Tongue (tissue), 2 donors: ENCODE data around the gene SRC. TPM values are rescaled to one million over a fixed set of nuclear protein-coding genes. Genes with fewer than 3 reads are reported as not detected.

Experiments
- DNase-seq: peaks from one replicate; pipeline ENCODE4 v3.0.0-alpha.2; 2015
- total RNA-seq: library from RNA; depleted of rRNA; stranded (reverse); fragments of >200 nt; gene quantifications from one replicate; pipeline ENCODE4 v1.2.3, GENCODE V29; 2014

The SRC gene
- total RNA-seq, 1 donor from 2014 or later, result 54.3 TPM

- no peak for DNase-seq
These were observed 84.1 kb downstream of the SRC start for GRCh38 chr20:37430044-37430443.

- no peak for DNase-seq
These were observed 85.0 kb downstream of the SRC start for GRCh38 chr20:37430778-37431460.

DNA sequence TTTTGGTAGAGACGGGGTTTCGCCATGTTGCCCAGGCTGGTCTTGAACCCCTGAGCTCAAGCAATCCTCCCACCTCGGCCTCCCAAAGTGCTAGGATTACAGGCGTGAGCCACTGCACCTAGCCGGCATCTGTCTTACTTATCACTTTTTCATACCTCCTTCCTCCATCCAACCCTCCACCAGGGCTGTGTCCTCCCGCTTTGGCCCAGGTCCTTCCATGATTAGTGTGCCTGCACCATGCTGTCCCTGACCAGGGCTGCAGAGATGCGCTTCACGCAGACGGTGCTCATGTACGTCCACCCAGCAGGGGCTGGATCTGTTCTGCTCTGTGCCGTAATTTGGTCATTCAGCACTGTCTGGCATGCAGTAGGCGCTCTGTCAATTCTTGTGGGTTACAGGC is 85.8 kb downstream of the SRC start:
- no peak for DNase-seq

GRCh38 chr20:37432606-37433005 is 86.7 kb downstream of the SRC start:
- DNase-seq, result no peak

GRCh38 chr20:37435607-37436006 is 89.7 kb downstream of the SRC start:
- DNase-seq, result no peak

GRCh38 chr20:37436527-37437186 is 90.7 kb downstream of the SRC start:
- no peak for DNase-seq

- no peak for DNase-seq
These were observed 91.7 kb downstream of the SRC start for GRCh38 chr20:37437676-37438075.

DNA sequence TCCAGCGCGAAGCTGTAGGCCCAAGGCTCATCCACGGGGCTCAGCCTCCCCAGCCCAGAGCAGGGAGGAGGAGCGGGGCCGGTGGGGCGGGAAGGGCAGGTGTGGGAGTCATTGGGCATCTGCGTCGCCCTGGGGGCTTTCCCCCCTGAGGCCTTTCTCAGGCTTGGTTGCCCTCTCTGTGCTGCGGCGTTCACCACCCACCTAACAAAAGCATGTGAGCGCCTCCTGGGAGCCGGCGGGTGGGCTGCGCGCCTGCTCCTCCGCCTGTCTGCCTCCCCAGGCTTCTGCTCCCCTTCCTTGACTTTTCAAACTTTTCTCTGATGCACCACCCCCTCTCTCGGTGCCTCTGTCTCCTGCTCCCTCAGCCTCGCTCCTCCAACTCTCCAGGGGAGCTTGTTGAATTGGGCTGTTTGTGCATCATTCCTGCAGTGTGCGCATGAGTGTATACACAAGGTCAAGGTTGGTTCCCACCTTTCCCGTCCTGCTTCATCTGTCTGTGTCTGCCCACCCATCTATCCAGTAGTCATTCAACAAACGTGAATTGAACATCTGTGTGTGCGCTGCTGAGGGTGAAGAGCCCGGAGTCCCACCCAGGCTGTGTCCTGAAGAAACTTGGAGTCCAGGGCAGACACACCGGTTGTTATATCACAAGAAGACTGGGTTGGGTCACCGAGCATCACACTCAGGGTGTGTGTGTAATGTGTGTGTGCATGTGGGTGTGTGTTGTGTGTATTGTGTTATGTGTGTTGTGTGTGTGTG is 92.7 kb downstream of the SRC start:
- DNase-seq, result no peak

- DNase-seq, result no peak
These were observed 93.4 kb downstream of the SRC start for GRCh38 chr20:37439223-37439933.

DNA sequence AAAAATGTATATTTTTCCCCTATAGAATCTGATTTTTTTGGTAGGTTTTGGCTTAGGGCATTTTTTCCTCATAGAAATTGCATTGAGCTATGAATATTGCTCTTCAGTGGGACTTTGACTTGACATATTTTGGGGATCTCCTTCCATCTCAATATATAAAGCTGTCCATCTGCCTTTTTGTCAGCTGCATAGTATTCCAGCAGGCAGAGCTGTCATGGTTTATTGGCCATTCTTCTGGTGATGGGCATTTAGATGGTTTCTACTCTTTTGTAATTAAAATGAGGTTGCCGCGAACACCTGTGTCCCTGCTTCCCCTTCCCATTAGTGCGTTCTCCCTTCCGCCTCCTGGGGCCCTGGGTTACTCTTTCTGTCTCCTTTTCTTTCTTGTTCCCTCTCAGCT is 95.1 kb downstream of the SRC start:
- DNase-seq, result no peak

DNA sequence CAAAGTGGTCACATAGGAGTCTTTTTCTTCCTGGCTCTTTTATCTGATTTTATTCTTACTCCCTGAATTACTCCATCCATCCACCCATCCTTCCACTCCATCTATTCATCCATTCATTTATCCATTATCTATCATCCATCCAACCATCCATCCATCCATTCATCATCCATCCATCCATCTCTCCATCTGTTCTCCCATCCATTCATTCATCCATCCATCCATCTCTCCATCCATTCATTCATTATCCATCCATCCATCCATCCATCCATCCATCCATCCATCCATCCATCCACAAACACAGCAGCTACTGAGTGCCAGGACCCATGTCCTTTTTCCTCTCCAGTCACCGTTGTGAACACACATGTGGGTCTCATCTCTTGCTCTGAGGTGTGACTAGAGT is 96.6 kb downstream of the SRC start:
- DNase-seq, result no peak

DNA sequence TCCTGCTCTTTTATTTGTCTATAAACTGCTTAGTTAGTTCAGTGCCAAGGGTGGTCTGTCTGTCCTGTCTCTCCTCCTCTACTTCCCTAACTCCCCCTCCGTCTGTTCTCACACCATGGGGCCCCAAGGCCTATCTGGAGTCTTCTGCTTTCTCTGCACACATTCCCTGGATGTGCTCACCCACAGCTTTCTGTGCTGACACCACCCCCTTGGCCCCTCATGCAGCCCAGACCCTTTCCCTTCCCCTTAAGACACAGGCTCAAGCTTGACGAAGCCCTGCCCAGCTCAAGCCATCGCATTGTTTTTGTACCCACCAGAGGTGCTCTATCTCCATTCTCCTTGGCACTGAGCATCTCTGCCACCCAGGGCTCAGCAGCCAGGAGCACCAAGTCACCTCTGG is 97.0 kb downstream of the SRC start:
- DNase-seq, result no peak

DNA sequence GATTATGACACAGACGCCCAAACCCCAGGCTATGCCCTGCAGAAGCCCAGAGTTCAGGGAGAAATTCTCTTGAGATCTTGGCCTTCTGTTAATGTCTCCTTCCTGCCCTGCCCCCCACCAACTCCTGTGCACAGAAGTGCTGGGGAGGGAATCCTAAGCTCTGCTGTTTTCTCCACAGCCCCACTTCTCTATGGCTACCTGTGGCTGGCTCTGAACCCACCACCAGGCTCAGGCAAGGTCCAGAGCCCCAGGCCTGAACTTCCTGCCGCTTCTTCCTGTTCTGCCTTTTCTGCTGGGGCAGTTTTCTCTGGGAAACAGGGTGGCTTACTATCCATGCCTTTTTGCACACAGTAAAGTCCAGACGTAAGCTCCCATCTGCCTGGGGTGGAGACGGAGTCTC is 97.7 kb downstream of the SRC start:
- DNase-seq, result no peak

DNA sequence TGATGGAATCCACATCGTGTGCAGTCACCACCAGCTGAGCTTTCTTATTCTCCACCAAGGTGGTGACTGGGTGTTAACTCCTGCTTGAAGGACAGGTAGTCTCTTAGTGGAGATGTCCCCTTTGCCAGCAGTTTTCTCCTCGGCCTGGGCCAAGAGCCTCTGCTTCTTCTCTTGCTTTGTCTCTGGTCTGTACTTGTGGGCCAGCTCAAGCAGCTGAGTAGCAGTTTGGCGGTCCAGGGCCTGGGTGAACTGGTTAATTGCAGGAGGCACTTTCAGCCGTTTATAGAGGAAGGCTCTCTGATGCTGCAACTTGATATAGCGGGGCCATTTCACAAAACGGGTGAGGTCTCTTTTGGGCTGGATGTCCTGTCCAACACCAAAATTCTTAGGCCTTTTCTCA is 99.1 kb downstream of the SRC start:
- DNase-seq, result no peak

DNA sequence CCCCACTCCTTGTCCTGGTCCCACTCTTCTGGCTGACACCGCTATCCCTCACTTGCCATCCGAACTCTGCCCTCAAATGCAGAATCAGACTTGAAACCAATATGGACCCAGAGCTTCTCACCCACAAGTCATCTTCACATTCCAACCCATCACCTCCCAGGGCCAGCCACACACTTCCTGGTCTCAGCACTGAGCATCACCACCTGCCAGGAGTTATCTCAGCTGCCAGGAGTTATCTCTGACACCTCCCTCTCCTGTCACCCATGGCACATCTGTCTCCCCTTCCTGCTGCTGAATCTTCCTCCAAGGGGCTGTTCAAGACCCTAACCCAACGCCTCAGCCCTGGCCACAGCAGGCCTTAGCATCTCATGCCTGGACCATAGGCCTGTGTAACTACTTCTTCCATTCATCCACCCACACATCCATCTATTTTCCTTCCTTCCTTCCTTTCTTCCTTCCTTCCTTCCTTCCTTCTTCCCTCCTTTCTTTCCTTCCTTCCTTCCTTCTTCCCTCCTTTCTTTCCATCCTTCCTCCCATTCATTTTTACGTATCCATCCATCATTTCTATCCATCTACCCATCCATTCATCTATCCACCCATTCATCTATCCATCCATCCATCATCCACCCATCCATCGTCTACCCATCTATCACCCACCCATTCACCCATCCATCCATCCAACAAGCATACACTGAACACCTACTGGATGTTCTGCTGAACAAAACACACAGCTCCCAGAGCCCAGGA is 100.5 kb downstream of the SRC start:
- no peak for DNase-seq

DNA sequence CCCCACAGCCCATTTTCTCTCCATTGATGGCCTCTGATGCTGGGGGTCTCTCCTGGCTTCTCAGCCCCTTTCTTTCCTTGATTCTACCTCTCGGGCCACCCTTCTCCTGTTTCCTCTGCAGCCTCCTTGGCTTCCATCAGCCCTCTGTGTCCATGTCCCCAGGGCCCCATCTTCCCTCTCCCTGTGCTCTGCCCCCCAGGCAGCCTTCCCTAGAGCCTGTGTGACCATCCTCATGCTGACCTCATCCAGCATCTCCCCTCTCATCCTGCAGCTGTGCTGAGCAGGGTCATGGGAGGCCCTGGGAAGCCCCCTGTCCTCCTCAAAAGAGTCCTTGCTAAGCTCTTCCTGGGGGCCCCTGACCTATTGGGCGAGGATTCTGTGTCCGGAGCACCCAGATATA is 101.7 kb downstream of the SRC start:
- DNase-seq, result no peak

- no peak for DNase-seq
These were observed 103.3 kb downstream of the SRC start for GRCh38 chr20:37449276-37449675.

DNA sequence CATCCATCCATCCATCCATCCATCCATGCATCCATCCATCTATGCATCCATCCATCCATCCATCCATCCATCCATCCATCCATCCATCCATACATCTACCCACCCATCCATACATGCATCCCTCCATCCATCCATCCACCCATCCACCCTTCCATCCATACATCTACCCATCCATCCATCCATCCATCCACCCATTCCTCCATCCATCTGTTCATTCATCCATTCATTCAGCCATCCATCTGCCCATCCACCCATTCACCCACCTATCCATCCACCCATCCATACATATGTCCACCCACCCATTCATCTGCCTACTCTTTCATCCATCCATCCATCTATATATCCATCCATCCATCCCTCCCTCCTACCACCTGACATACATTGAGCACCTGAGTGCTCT is 104.4 kb downstream of the SRC start:
- no peak for DNase-seq

DNA sequence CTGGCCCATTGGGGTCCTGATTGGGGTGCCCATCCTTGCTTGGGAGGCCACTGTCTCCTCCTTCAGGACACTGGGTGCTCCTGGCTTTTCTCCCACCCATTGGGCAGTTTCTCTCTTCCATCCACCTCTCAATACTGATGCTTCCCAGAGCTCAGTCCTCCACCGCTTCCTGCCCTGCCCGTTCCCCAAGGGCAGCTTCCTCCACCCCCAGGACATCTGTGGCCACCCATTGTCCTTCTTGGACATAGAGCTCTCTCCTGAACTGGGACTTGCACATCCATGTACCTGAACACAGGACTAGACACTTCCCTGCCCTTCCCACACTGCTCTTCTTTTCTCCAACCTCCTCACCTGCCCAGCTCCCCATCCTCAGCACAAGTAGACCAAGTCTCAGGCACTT is 105.7 kb downstream of the SRC start:
- no peak for DNase-seq

DNA sequence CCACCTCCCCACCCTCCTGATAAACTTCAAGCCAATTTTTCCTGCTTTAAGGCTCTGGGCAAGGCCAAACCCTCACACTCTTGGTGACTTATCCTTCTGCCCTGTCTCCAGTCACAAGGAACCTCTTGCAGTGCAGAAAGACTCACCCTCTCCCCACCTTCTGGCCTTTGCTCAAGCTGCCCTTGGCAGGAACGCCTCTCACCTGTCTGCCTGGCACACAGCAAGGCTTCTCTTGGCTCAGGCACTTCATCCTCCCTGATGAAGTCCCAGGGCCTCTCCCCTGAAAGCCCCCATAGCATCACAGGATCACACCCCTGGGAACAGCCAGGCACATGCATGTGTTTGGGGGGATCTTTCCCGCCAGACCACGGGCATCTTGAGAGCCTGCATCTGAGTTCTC is 106.3 kb downstream of the SRC start:
- DNase-seq, result no peak

DNA sequence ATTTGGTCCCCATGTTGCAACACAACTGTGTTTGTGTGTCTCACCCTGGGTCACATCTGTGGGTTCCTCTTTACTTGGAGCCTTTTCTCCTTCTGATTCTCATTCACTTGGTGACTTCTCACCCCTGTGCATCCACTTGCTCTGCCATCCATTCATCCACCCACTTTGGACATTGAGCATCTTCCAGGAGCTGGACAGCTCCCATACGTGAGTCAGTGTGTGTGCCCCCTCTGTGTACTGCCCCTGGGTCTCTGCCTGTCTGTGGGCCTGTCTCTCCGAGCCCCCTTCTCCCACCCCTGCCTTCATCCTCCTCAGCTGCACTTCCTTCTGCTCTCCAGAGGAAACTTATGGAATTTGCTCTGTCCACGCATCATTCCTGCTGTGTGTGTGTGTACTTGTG is 107.3 kb downstream of the SRC start:
- DNase-seq, result no peak

- DNase-seq, result no peak
These were observed 107.9 kb downstream of the SRC start for GRCh38 chr20:37453836-37454235.
